Aorta (tissue), 5 donors: ENCODE results near the gene POLR2J2. TPM values are rescaled to one million over a fixed set of nuclear protein-coding genes. Genes with fewer than 3 reads are reported as not detected.
A peak's percentile ranks its signal among the peaks of the same experiment; 100 is the strongest.
"Not testable (repeated sequence)": the region's sequence is repeated elsewhere in the genome, so short reads cannot be mapped to it uniquely, and the experiment has no call there.

ENCODE experiments used
- ATAC-seq: fragments of 200-7000 bp; cut with Tn5 transposase; one replicate; pipeline ENCODE4 v1.9.1; 2022; ENCODE audit warnings: moderate library complexity; ENCODE audit not compliant: low FRiP score
- DNase-seq, 2 donors: peaks; one replicate each; pipeline ENCODE4 v3.0.0-alpha.2; 2020
- H3K27ac ChIP-seq, 2 donors: one replicate each; pipeline ENCODE4 v1.5.1; 2013; ENCODE audit warnings: low read length in 2 of 2, mild to moderate bottlenecking in 2 of 2, moderate library complexity in 2 of 2, control low read depth in 1 of 2, inconsistent platforms in 1 of 2, low read depth in 1 of 2
- H3K27me3 ChIP-seq, 2 donors: one replicate each; pipeline ENCODE4 v1.6.1; 2013; ENCODE audit warnings: control low read depth in 1 of 2, low read length in 1 of 2, mild to moderate bottlenecking in 1 of 2, moderate library complexity in 1 of 2; ENCODE audit not compliant: insufficient read depth in 2 of 2, control insufficient read depth in 1 of 2
- H3K36me3 ChIP-seq, 2 donors: one replicate each; pipeline ENCODE4 v1.6.1; 2013; ENCODE audit warnings: control low read depth in 1 of 2, low read length in 1 of 2, mild to moderate bottlenecking in 1 of 2; ENCODE audit not compliant: insufficient read depth in 2 of 2, control insufficient read depth in 1 of 2
- H3K4me1 ChIP-seq, 2 donors: one replicate each; pipeline ENCODE4 v1.6.1; 2013; ENCODE audit warnings: low read length in 2 of 2, control low read depth in 1 of 2, mild to moderate bottlenecking in 1 of 2, moderate library complexity in 1 of 2; ENCODE audit not compliant: insufficient read depth in 2 of 2, control insufficient read depth in 1 of 2
- H3K4me3 ChIP-seq, 2 donors: one replicate each; pipeline ENCODE4 v1.5.1; 2013; ENCODE audit warnings: low read length in 2 of 2, control low read depth in 1 of 2, mild to moderate bottlenecking in 1 of 2
- H3K9me3 ChIP-seq: one replicate; pipeline ENCODE4 v1.6.1; 2013; ENCODE audit warnings: mild to moderate bottlenecking, low read length; ENCODE audit not compliant: control insufficient read depth
- WGBS, 2 donors: extraction: QIAGEN DNeasy Blood & Tissue Kit; methylation state at CpG; one replicate each; pipeline ENCODE4 v1.1.7; 2013; 5-methylcytosine and 5-hydroxymethylcytosine counted together
- intact Hi-C, 2 donors: fragments of 100-400 bp; cut with DNase I; formaldehyde crosslinking; loops; one replicate each; pipeline versions ENCODE4 v1.14.2 to v1.15.0; 2022
- polyA plus RNA-seq, 2 donors: library from polyadenylated mRNA; stranded (reverse); fragments of 200-250 nt; gene quantifications; one replicate each; pipeline ENCODE4 v1.2.3, GENCODE V29; 2013
- total RNA-seq, 2 donors: library from RNA; stranded (reverse); fragmentation: NEBNext Ultra II Directional; extraction: Animal tissue kit (Norgen Biotek cat#: 25700); gene quantifications; one replicate each; pipeline ENCODE4 v1.2.1, GENCODE V29; 2021
- donor health status: healthy with polysubstance abuse.
- donor health status: Bipolar disorder and iron deficiency.
- donor health status: DM: no; HTN: no; CAD: no.
- donor health status: DM: no; HTN: no; CAD: no.
- donor health status: DM: yes; HTN: yes; CAD: no.

POLR2J2 gene
- total and polyA plus RNA-seq, 4 donors: 4.4 to 22.1 (median 10.0) TPM; not detected in 1

DNA sequence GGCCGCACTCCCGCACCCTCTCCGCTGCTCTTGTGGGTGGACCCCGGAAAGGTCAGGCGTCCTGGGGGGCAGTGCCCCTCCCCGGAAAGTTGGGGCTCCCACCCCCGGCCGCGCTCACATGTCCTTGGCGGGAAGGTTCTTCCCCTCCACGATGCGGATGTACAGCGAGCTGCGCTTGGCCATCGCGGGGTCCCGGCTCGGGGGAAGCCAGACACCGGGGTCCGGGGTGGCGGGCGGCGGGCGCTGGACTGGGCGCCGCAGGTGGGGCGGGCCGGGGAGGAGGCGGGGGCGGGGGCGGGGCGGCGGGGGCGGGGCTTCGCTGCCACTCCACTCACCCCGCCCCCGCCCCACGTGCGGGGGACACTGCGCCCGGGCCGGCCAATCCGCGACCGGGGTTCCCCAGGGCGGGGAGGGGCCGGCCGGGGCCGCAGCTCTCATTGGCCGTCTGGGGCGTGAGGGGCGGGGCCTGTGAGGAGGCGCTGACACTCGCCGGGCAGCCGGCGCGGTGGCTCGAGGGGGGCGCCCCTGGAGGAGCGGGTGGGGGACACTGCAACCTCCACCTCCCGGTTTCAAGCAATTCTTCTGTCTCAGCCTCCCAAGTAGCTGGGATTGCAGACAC is 54.8 kb downstream of the POLR2J2 start, which contains the start of gene RASA4:
Gene RASA4 (minus strand): TSS at position 250 of the 619 bp plus-strand sequence. CDS start 67 bp downstream, at position 183.
- H3K36me3 ChIP-seq, intact Hi-C loops, H3K4me1 ChIP-seq, H3K9me3 ChIP-seq, H3K27me3 ChIP-seq, H3K27ac ChIP-seq: not testable (repeated sequence)
- DNase-seq (peak; percentile 70 to 80), ATAC-seq (peak; percentile 91)
- WGBS, 2 donors: 0% methylated on average over 18 to 29 of the region's 62 CpGs
- H3K4me3 ChIP-seq: peak within 1 kb of the TSS; percentile 36 to 64

Other genes with a start within 250 kb of the POLR2J2 start
- gene ORAI2, start 238.1 kb downstream of the POLR2J2 start, total RNA-seq: 10 to 100 TPM; 17.8 to 25.5 TPM
- 1 to 10 TPM; 3.1 to 7.4 TPM for gene ORAI2, start 238.1 kb downstream of the POLR2J2 start, polyA plus RNA-seq
- gene ALKBH4, start 206.8 kb downstream of the POLR2J2 start, total RNA-seq: 1 to 10 TPM; 6.1 to 8.7 TPM
- 10 to 100 TPM in 1 of 2 donors, 1 to 10 TPM in 1; 9.1 to 10.2 TPM for gene ALKBH4, start 206.8 kb downstream of the POLR2J2 start, polyA plus RNA-seq
- gene LRWD1, start 206.7 kb downstream of the POLR2J2 start, total RNA-seq: 1 to 10 TPM; 8.6 to 9.4 TPM
- gene LRWD1, start 206.7 kb downstream of the POLR2J2 start, polyA plus RNA-seq: 10 to 100 TPM; 13.4 to 16.5 TPM
- 10 to 100 TPM; 29.6 to 35.9 TPM for gene POLR2J, start 192.7 kb downstream of the POLR2J2 start, total RNA-seq
- 10 to 100 TPM; 90.0 to 92.9 TPM for gene POLR2J, start 192.7 kb downstream of the POLR2J2 start, polyA plus RNA-seq
- 10 to 100 TPM; 44.1 to 81.9 TPM for gene RASA4B, start 153.9 kb downstream of the POLR2J2 start, total RNA-seq
- 10 to 100 TPM; 14.4 to 50.9 TPM for gene RASA4B, start 153.9 kb downstream of the POLR2J2 start, polyA plus RNA-seq
- gene UPK3BL2, start 128.0 kb downstream of the POLR2J2 start, total RNA-seq: 10 to 100 TPM; 19.5 to 41.7 TPM
- gene UPK3BL2, start 128.0 kb downstream of the POLR2J2 start, polyA plus RNA-seq: 10 to 100 TPM in 1 of 2 donors, 1 to 10 TPM in 1; 4.0 to 27.5 TPM
- not detected for gene SPDYE2, start 120.4 kb downstream of the POLR2J2 start, total RNA-seq
- gene SPDYE2, start 120.4 kb downstream of the POLR2J2 start, polyA plus RNA-seq: not detected
- gene POLR2J3, start 99.1 kb downstream of the POLR2J2 start, total RNA-seq: 10 to 100 TPM; 27.5 to 69.9 TPM
- 10 to 100 TPM; 35.4 to 64.7 TPM for gene POLR2J3, start 99.1 kb downstream of the POLR2J2 start, polyA plus RNA-seq
- 100 to 1,000 TPM; 133 to 354 TPM for gene RASA4, start 54.9 kb downstream of the POLR2J2 start, total RNA-seq
- 10 to 100 TPM; 19.2 to 62.0 TPM for gene RASA4, start 54.9 kb downstream of the POLR2J2 start, polyA plus RNA-seq
- 10 to 100 TPM in 1 of 2 donors, 1 to 10 TPM in 1; 7.5 to 28.4 TPM for gene UPK3BL1, start 28.9 kb downstream of the POLR2J2 start, total RNA-seq
- 100 to 1,000 TPM in 1 of 2 donors, 10 to 100 TPM in 1; 21.0 to 142 TPM for gene UPK3BL1, start 28.9 kb downstream of the POLR2J2 start, polyA plus RNA-seq
- gene SPDYE2B, start 21.3 kb downstream of the POLR2J2 start, total RNA-seq: not detected
- gene SPDYE2B, start 21.3 kb downstream of the POLR2J2 start, polyA plus RNA-seq: not detected
- gene FAM185A, start 77.3 kb upstream of the POLR2J2 start, total RNA-seq: 10 to 100 TPM in 1 of 2 donors, 1 to 10 TPM in 1; 6.5 to 12.6 TPM
- 1 to 10 TPM; 3.6 to 6.1 TPM for gene FAM185A, start 77.3 kb upstream of the POLR2J2 start, polyA plus RNA-seq
- 10 to 100 TPM in 1 of 2 donors, 1 to 10 TPM in 1; 8.1 to 30.5 TPM for gene LRRC17, start 241.3 kb upstream of the POLR2J2 start, total RNA-seq
- 10 to 100 TPM; 18.7 to 69.6 TPM for gene LRRC17, start 241.3 kb upstream of the POLR2J2 start, polyA plus RNA-seq